GM12891 (cell line): ENCODE measurements around the gene LRRC75A.

Experiments used
- PAX5 ChIP-seq: IDR thresholded peaks from 2 replicates; pipeline ENCODE4 v1.6.1; 2011; ENCODE audit warnings: low read length, moderate library complexity, mild to moderate bottlenecking; ENCODE audit not compliant: insufficient read depth, severe bottlenecking
- POLR2A ChIP-seq: IDR thresholded peaks from 2 replicates; pipeline ENCODE4 v1.6.1; 2011; ENCODE audit warnings: low read depth, low read length, control low read depth
- POLR2AphosphoS5 ChIP-seq: IDR thresholded peaks from 2 replicates; pipeline ENCODE4 v1.6.1; 2011; ENCODE audit warnings: low read depth, low read length, control low read depth
- SPI1 ChIP-seq: IDR thresholded peaks from 2 replicates; pipeline ENCODE4 v1.6.1; 2011; ENCODE audit warnings: low read depth, low read length, control low read depth
- TAF1 ChIP-seq: IDR thresholded peaks from 2 replicates; pipeline ENCODE4 v1.6.1; 2011; ENCODE audit warnings: low read depth, low read length, control low read depth

GRCh38 chr17:16448490-16448889 lies 43.5 kb downstream of the LRRC75A start:
- TF ChIP-seq POLR2A (no peak), POLR2AphosphoS5 (no peak), TAF1 (no peak), PAX5 (no peak), SPI1 (no peak)
